ENCODE results near the gene NDUFAF2.

- TF ChIP-seq CTCF (IDR thresholded peaks at IDR 0.05; ENCODE audit: borderline replicate concordance, extremely low read depth, low read length, poor library complexity, severe bottlenecking) = no peak
- no peak for TF ChIP-seq EZH2 (IDR thresholded peaks at IDR 0.05; ENCODE audit: borderline replicate concordance, low read depth, low read length, severe bottlenecking)
Observed at GRCh38 chr5:61052882-61053281, 107.9 kb downstream of the NDUFAF2 start.
